GM23338 (cell line): ENCODE measurements around the gene PLEKHM2. TPM values are rescaled to one million over a fixed set of nuclear protein-coding genes. Genes with fewer than 3 reads are reported as not detected.

Source experiments
- ATAC-seq: fragments of 200-7000 bp; cut with Tn5 transposase; 3 replicates; pipeline ENCODE4 v1.9.1; 2020
- DNase-seq: peaks from one replicate; pipeline ENCODE4 v3.0.0-alpha.2; 2015; ENCODE audit warnings: low spot score
- H2AFZ ChIP-seq: fragments of 200-600 bp; sonication (generic); 2 replicates; pipeline ENCODE4 v1.8.0; 2016; ENCODE audit warnings: antibody characterized with exemption, mild to moderate bottlenecking, moderate library complexity
- H3F3A ChIP-seq: fragments of 200-600 bp; sonication (generic); replicated peaks from 2 replicates; pipeline ENCODE4 v1.8.0; 2017; ENCODE audit warnings: antibody characterized with exemption, mixed run types, low read depth
- H3K27ac ChIP-seq: fragments of 200-600 bp; sonication (generic); 2 replicates; pipeline ENCODE4 v1.6.1; 2016; ENCODE audit warnings: low read depth
- H3K27me3 ChIP-seq: fragments of 200-600 bp; sonication (generic); 2 replicates; pipeline ENCODE4 v1.8.0; 2016; ENCODE audit warnings: mild to moderate bottlenecking, mixed run types, moderate library complexity; ENCODE audit not compliant: insufficient read depth
- H3K36me3 ChIP-seq: fragments of 200-600 bp; sonication (generic); 2 replicates; pipeline ENCODE4 v1.8.0; 2016; ENCODE audit warnings: mild to moderate bottlenecking; ENCODE audit not compliant: insufficient read depth
- H3K4me1 ChIP-seq: fragments of 200-600 bp; sonication (generic); 2 replicates; pipeline ENCODE4 v1.8.0; 2016; ENCODE audit warnings: mild to moderate bottlenecking, moderate library complexity; ENCODE audit not compliant: insufficient read depth
- H3K4me2 ChIP-seq: fragments of 200-600 bp; sonication (generic); 2 replicates; pipeline ENCODE4 v1.7.1; 2017; ENCODE audit warnings: mixed run types
- H3K4me3 ChIP-seq: fragments of 200-600 bp; sonication (generic); 2 replicates; pipeline ENCODE4 v1.6.1; 2016; ENCODE audit warnings: mixed run types
- H3K79me2 ChIP-seq: fragments of 200-600 bp; sonication (generic); replicated peaks from 2 replicates; pipeline ENCODE4 v1.8.0; 2017; ENCODE audit warnings: mild to moderate bottlenecking; ENCODE audit not compliant: insufficient read depth
- H3K9me2 ChIP-seq: fragments of 200-600 bp; sonication (generic); 2 replicates; pipeline ENCODE4 v1.8.0; 2017; ENCODE audit not compliant: insufficient read depth
- H4K20me1 ChIP-seq: fragments of 200-600 bp; sonication (generic); replicated peaks from 2 replicates; pipeline ENCODE4 v1.8.0; 2017; ENCODE audit warnings: mild to moderate bottlenecking; ENCODE audit not compliant: insufficient read depth
- H3K27ac Mint-ChIP-seq: 2 replicates; pipeline ENCODE4 v1.8.0; 2020; ENCODE audit warnings: inconsistent platforms, mild to moderate bottlenecking, moderate library complexity, mixed read lengths
- H3K27me3 Mint-ChIP-seq: 3 replicates; pipeline ENCODE4 v1.8.0; 2022; ENCODE audit warnings: low read depth, mild to moderate bottlenecking, moderate library complexity, mixed read lengths, inconsistent platforms; ENCODE audit not compliant: insufficient read depth, poor library complexity
- H3K36me3 Mint-ChIP-seq: 3 replicates; pipeline ENCODE4 v1.8.0; 2021; ENCODE audit warnings: low read depth, mild to moderate bottlenecking, inconsistent platforms, moderate library complexity, mixed read lengths
- H3K4me1 Mint-ChIP-seq: 3 replicates; pipeline ENCODE4 v1.8.0; 2020; ENCODE audit warnings: mild to moderate bottlenecking, inconsistent platforms, mixed read lengths
- H3K4me3 Mint-ChIP-seq: 3 replicates; pipeline ENCODE4 v1.8.0; 2021; ENCODE audit warnings: moderate library complexity, mild to moderate bottlenecking, inconsistent platforms, mixed read lengths
- H3K9me3 Mint-ChIP-seq: 3 replicates; pipeline ENCODE4 v1.8.0; 2020; ENCODE audit warnings: moderate library complexity, mild to moderate bottlenecking, inconsistent platforms, mixed read lengths
- CREB1 ChIP-seq: fragments of 250-450 bp; sonication (Bioruptor Pico); IDR thresholded peaks from 2 replicates; pipeline ENCODE4 v1.5.0; 2020; ENCODE audit warnings: low read depth, mild to moderate bottlenecking, moderate library complexity
- ETS1 ChIP-seq: IDR thresholded peaks from 2 replicates; pipeline ENCODE4 v1.6.1; 2016; ENCODE audit warnings: antibody characterized with exemption
- EZH2 ChIP-seq: fragments of 200-600 bp; sonication (generic); IDR thresholded peaks from one replicate; pipeline ENCODE4 v1.8.0; 2017; ENCODE audit warnings: antibody characterized with exemption, mild to moderate bottlenecking, low read depth; ENCODE audit not compliant: unreplicated experiment
- ZNF331 ChIP-seq: fragments of 250-450 bp; sonication (Bioruptor Pico); IDR thresholded peaks from 2 replicates; pipeline ENCODE4 v1.5.0; 2020; ENCODE audit warnings: low read depth, mild to moderate bottlenecking, moderate library complexity
- ZNF462 ChIP-seq: fragments of 250-450 bp; sonication (Bioruptor Pico); IDR thresholded peaks from 2 replicates; pipeline ENCODE4 v1.5.0; 2020; ENCODE audit warnings: mild to moderate bottlenecking, moderate library complexity
- polyA plus RNA-seq: library from polyadenylated mRNA; unstranded; fragments of >200 nt; fragmentation: Nextera tagmentation; extraction: Ambion mirVana; gene quantifications from 2 replicates; pipeline ENCODE4 v1.2.1, GENCODE V29; 2016
- total RNA-seq: library from RNA; depleted of rRNA; stranded (reverse); fragments of >200 nt; shearing (Covaris generic); gene quantifications from 2 replicates; pipeline ENCODE4 v1.2.3, GENCODE V29; 2014
- TF ChIP-seq, protein P1 (sequence below): IDR thresholded peaks from one replicate; pipeline ENCODE4 v1.6.1; 2018; ENCODE audit warnings: antibody characterized with exemption; ENCODE audit not compliant: unreplicated experiment

PLEKHM2 gene
- total and polyA plus RNA-seq, 2 experiments from 2014 or later, result 11.2 to 40.0 TPM

DNA sequence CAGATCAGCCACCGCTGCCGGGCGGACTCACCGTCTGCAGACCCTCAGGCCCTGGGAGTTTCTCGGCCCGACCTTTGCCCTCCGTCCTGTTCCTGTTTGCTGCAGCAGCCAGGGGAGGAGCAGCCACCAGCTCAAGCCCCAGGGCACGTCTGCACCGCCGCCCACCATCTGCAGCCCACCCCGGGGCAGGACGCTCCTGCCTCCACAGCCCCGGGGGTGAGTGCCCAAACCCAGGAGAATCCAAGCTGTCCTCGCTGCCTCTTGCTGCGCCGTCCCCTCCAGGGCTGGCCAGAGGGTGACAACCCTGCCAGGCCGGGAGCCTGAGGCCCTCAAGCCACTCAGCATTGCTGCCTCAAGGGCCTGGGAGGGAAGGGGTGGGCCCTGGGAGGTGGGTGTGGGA, 50.8 kb downstream of the PLEKHM2 start (continued):
- no peak for TF ChIP-seq ZNF462 (CRISPR knock-in tag)

DNA sequence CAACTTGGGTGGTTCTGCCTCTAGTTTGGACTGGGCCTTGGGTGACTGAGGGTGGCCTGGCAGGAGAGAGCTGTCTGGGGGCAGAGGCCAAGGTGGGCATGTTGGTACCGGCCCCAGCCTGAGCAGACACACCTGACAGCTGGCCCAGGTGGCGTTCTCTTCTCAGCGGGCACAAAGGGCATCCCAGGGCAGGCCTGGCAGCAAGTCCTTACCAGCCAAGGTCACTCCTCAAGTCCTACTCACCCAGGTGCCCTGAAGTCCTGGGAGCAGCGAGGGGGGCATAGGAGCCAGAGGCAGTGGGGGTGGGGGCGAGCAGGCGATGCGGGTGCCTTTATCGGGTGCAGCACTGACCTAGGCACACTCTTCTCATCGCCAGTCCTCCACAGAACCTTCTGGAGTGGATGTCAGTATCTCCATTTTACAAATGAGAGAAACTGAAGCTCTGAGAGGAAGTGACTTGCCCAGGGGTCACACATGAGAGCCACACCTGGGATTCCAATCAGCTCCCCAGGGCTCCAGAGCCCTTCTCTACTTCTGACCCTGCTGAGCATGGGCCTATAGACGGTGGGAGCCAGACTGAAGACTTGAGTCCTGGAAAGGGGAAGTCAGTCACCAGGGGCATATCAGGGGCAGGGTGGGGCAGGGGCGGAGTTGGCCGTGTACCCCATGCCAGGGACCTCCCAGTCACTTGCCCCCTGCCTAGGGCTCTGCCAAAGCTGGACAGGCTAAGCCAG, 51.4 kb downstream of the PLEKHM2 start:
- no peak overlapping the region for H3K27ac ChIP-seq
- TF ChIP-seq, protein P1, sequence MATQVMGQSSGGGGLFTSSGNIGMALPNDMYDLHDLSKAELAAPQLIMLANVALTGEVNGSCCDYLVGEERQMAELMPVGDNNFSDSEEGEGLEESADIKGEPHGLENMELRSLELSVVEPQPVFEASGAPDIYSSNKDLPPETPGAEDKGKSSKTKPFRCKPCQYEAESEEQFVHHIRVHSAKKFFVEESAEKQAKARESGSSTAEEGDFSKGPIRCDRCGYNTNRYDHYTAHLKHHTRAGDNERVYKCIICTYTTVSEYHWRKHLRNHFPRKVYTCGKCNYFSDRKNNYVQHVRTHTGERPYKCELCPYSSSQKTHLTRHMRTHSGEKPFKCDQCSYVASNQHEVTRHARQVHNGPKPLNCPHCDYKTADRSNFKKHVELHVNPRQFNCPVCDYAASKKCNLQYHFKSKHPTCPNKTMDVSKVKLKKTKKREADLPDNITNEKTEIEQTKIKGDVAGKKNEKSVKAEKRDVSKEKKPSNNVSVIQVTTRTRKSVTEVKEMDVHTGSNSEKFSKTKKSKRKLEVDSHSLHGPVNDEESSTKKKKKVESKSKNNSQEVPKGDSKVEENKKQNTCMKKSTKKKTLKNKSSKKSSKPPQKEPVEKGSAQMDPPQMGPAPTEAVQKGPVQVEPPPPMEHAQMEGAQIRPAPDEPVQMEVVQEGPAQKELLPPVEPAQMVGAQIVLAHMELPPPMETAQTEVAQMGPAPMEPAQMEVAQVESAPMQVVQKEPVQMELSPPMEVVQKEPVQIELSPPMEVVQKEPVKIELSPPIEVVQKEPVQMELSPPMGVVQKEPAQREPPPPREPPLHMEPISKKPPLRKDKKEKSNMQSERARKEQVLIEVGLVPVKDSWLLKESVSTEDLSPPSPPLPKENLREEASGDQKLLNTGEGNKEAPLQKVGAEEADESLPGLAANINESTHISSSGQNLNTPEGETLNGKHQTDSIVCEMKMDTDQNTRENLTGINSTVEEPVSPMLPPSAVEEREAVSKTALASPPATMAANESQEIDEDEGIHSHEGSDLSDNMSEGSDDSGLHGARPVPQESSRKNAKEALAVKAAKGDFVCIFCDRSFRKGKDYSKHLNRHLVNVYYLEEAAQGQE, result no peak
- TF ChIP-seq ETS1 (no peak), EZH2 (no peak), ZNF331 (CRISPR knock-in tag) (no peak), CREB1 (CRISPR knock-in tag) (no peak)
- H3K27me3 ChIP-seq, result no peaks in the 10 kb centered on the region
- H3K9me2 ChIP-seq, result no peaks in the 10 kb centered on the region
- H3K4me3 Mint-ChIP-seq, result no peak overlapping the region
- H3K4me3 ChIP-seq, result no peak overlapping the region
- H3K36me3 ChIP-seq, result no peaks in the 10 kb centered on the region
- H3K27me3 Mint-ChIP-seq, result peaks cover 6% of the 10 kb centered on the region
- H3K27ac Mint-ChIP-seq, result no peak overlapping the region
- no peaks in the 10 kb centered on the region for H3K79me2 ChIP-seq
- H3F3A ChIP-seq, result 0 out of 2 replicates have a peak, but pooled peaks cover 5% of the 10 kb centered on the region
- ATAC-seq, result no peak
- no peak overlapping the region for H3K4me2 ChIP-seq
- H3K4me1 Mint-ChIP-seq, result 0 out of 3 replicates have a peak, but pooled peaks cover 2% of the 10 kb centered on the region
- no peaks in the 10 kb centered on the region for H3K4me1 ChIP-seq
- no peak for DNase-seq
- H2AFZ ChIP-seq, result no peak overlapping the region
- no peaks in the 10 kb centered on the region for H3K9me3 Mint-ChIP-seq
- H3K36me3 Mint-ChIP-seq, result 0 out of 3 replicates have a peak, but pooled peaks cover 10% of the 10 kb centered on the region
- H4K20me1 ChIP-seq, result no peaks in the 10 kb centered on the region
